Muscle layer of duodenum (tissue), 2 donors: ENCODE results near the gene ATG4B.

Experiments used
- H3K27ac ChIP-seq: one replicate; pipeline ENCODE4 v1.7.0; 2013; ENCODE audit warnings: mild to moderate bottlenecking, low read length
- H3K27me3 ChIP-seq: one replicate; pipeline ENCODE4 v1.7.0; 2013; ENCODE audit warnings: low read depth, mild to moderate bottlenecking, control low read depth, low read length
- H3K36me3 ChIP-seq, 2 donors: one replicate each; pipeline ENCODE4 v1.7.0; 2013; ENCODE audit warnings: low read length in 2 of 2, control low read depth in 1 of 2, mild to moderate bottlenecking in 1 of 2; ENCODE audit not compliant: insufficient read depth in 2 of 2, control insufficient read depth in 1 of 2
- H3K4me1 ChIP-seq, 2 donors: one replicate each; pipeline ENCODE4 v1.7.0; 2013; ENCODE audit warnings: low read length in 2 of 2, mild to moderate bottlenecking in 2 of 2, control low read depth in 1 of 2, moderate library complexity in 1 of 2; ENCODE audit not compliant: insufficient read depth in 2 of 2, control insufficient read depth in 1 of 2
- H3K4me3 ChIP-seq, 2 donors: one replicate each; pipeline ENCODE4 v1.7.0; 2013; ENCODE audit warnings: low read length in 2 of 2, low read depth in 1 of 2, mild to moderate bottlenecking in 1 of 2
- H3K9me3 ChIP-seq, 2 donors: one replicate each; pipeline ENCODE4 v1.7.0; 2013; ENCODE audit warnings: low read length in 2 of 2, control low read depth in 1 of 2, mild to moderate bottlenecking in 1 of 2; ENCODE audit not compliant: control insufficient read depth in 1 of 2
- donor health status: healthy.

The ATG4B gene

GRCh38 chr2:241686324-241686649 is 48.8 kb downstream of the ATG4B start:
- Histone ChIP-seq H3K9me3 (no peaks in the 10 kb centered on the region), H3K27ac (no peak overlapping the region), H3K27me3 (no peaks in the 10 kb centered on the region), H3K4me1 (peaks cover 5 to 20% of the 10 kb centered on the region in 2 donors), H3K36me3 (peaks cover 8 to 11% of the 10 kb centered on the region in 2 donors), H3K4me3 (peak overlapping the region; percentile 74)

DNA sequence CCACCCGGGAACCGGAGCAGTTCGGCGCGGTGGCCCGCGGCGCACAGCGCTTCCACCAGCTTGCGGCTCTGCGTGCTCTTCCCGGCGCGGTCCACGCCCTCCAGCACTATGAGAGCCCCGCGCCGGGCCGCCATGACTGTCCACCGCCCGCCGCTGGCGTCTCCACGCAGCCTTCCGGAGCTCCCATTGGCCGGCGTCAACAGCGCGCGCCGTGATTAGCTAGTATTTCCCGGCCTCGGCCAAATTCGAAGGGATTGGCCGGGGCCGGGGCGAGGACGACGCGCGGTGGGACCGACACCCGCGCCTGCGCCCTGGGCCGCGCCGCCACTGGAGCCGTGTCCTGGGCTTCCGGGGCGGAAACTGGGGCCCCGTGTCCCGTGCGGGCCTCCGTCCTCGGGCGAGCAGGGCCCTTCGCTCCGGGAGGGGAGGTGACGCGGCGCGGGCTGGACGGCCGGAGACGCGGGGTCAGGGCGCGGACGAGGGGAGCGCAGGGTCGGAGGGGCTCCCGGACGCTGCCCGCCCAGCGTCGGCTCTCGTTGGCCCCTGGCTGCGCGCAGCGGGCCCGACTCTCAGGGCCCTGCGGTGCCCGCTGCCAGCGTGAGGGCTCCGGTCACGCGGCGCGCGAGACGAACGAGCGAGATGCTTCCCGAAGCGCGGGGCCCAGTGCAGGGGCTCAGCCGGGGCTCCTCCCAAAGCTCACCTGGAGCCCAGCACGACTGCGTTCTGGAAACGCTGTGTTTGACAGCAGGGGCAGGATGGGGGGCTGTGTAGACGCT is 49.3 kb downstream of the ATG4B start, which contains the start of gene DTYMK:
Gene DTYMK (minus strand): TSS at position 166 of the 776 bp plus-strand sequence. CDS start 32 bp downstream, at position 134.
- H3K36me3 ChIP-seq, result peaks cover 12 to 15% of the 10 kb centered on the region in 2 donors
- H3K27me3 ChIP-seq, result no peaks in the 10 kb centered on the region
- H3K27ac ChIP-seq, result peak within 1 kb of the TSS; percentile 59
- no peaks in the 10 kb centered on the region for H3K9me3 ChIP-seq
- H3K4me1 ChIP-seq, result peaks cover 5 to 20% of the 10 kb centered on the region in 2 donors
- H3K4me3 ChIP-seq, result peak within 1 kb of the TSS; percentile 74

DNA sequence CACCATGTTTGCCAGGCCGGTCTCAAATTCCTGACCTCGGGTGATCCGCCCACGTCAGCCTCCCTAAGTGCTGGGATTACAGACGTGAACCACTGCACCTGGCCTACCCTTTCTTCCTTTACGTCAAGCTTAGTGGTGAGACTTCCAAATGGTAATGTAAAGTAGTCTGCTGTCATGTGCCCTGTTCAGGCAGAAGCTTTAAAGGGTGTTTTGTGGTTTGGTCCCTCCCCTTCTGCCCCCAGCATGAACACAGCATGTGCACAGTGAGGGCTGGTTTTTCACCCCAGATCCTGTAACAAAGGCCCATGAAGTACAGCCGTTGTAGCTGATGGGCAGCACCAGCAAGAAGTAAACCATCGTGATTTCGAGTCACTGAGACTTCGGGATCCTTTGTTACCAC is 51.8 kb downstream of the ATG4B start:
- no peaks in the 10 kb centered on the region for H3K9me3 ChIP-seq
- peaks cover 12 to 21% of the 10 kb centered on the region in 2 donors for H3K36me3 ChIP-seq
- no peak overlapping the region for H3K4me3 ChIP-seq
- H3K4me1 ChIP-seq, result peaks cover 5 to 20% of the 10 kb centered on the region in 2 donors
- no peak overlapping the region for H3K27ac ChIP-seq
- H3K27me3 ChIP-seq, result no peaks in the 10 kb centered on the region

- no peaks in the 10 kb centered on the region for H3K27me3 ChIP-seq
These were observed 52.8 kb downstream of the ATG4B start for GRCh38 chr2:241690202-241690717.

GRCh38 chr2:241692448-241692847 is 55.0 kb downstream of the ATG4B start:
- Histone ChIP-seq H3K27ac (no peak overlapping the region), H3K27me3 (no peaks in the 10 kb centered on the region), H3K4me1 (peaks cover 5 to 12% of the 10 kb centered on the region in 2 donors), H3K36me3 (peaks cover 15 to 25% of the 10 kb centered on the region in 2 donors), H3K9me3 (no peaks in the 10 kb centered on the region), H3K4me3 (no peak overlapping the region)

More at GRCh38 chr2:241690202-241690717, 52.8 kb downstream of the ATG4B start:
- Histone ChIP-seq H3K36me3 (peaks cover 15 to 25% of the 10 kb centered on the region in 2 donors), H3K9me3 (no peaks in the 10 kb centered on the region), H3K4me1 (peaks cover 5 to 20% of the 10 kb centered on the region in 2 donors), H3K27ac (no peak overlapping the region), H3K4me3 (no peak overlapping the region)

- no peaks in the 10 kb centered on the region for H3K27me3 ChIP-seq
- H3K4me1 ChIP-seq, result no peaks in the 10 kb centered on the region
- no peak overlapping the region for H3K27ac ChIP-seq
- H3K4me3 ChIP-seq, result no peak overlapping the region
- no peaks in the 10 kb centered on the region for H3K9me3 ChIP-seq
- H3K36me3 ChIP-seq, result peaks cover 7 to 14% of the 10 kb centered on the region in 2 donors
These were observed 58.2 kb downstream of the ATG4B start for GRCh38 chr2:241695651-241696050.

- Histone ChIP-seq H3K27me3 (no peaks in the 10 kb centered on the region), H3K4me1 (peaks cover 0 to 18% of the 10 kb centered on the region in 2 donors), H3K4me3 (peak overlapping the region; percentile 52 to 75)
These were observed 63.6 kb downstream of the ATG4B start for GRCh38 chr2:241701149-241701398.

DNA sequence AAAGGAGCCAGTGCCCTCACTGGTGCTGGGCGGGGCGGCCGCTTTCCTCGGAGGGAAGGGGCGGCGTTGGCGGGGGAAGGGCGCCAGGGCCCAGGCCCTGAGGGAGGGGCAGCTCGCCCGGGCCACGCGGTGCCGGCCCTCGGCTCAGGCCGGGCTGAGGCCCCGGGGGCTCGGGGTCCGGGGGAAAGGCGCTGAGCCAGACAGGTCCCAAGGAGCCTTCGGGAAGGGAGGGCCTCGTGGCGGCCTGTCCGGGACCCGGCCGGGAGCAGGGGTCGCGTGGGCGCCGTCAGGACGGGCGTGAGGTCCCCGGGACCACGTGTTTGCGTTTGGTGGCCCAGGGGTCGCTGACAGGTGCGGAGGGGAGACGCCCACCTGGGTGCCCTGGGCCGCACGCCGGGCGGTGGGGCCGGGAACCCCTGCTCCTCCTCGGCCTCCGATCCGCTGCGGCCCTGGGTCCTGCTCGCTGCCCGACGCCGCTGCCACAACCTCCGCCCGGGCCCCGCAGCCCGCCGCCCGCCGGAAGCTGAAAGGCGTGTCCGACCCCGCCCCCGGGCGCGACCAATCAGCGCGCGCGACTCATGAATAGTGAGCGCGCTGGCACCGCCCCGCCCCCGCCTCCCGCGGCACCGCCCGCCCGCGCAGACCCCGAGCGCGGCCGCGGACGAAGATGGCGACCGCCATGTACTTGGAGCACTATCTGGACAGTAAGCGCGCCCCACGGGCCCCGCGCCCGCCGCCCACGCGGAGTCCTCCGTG is 64.1 kb downstream of the ATG4B start, which contains the start of gene ING5:
Gene ING5 (plus strand): TSS at position 641 of the 756 bp plus-strand sequence. CDS start 27 bp downstream, at position 668.
- no peaks in the 10 kb centered on the region for H3K27me3 ChIP-seq
- peaks cover 0 to 18% of the 10 kb centered on the region in 2 donors for H3K4me1 ChIP-seq
- no peak within 1 kb of the TSS for H3K27ac ChIP-seq
- peaks cover 5 to 11% of the 10 kb centered on the region in 2 donors for H3K36me3 ChIP-seq
- H3K9me3 ChIP-seq, result no peaks in the 10 kb centered on the region
- peak within 1 kb of the TSS; percentile 66 to 84 for H3K4me3 ChIP-seq

More at GRCh38 chr2:241701149-241701398, 63.6 kb downstream of the ATG4B start:
- peaks cover 5 to 6% of the 10 kb centered on the region in 2 donors for H3K36me3 ChIP-seq
- no peak overlapping the region for H3K27ac ChIP-seq
- H3K9me3 ChIP-seq, result no peaks in the 10 kb centered on the region

GRCh38 chr2:241702155-241703031 is 64.9 kb downstream of the ATG4B start:
- no peaks in the 10 kb centered on the region for H3K27me3 ChIP-seq
- peaks cover 6 to 19% of the 10 kb centered on the region in 2 donors for H3K36me3 ChIP-seq
- H3K4me3 ChIP-seq, result peak overlapping the region; percentile 66 to 84
- H3K4me1 ChIP-seq, result peaks cover 0 to 18% of the 10 kb centered on the region in 2 donors
- H3K27ac ChIP-seq, result no peak overlapping the region
- no peaks in the 10 kb centered on the region for H3K9me3 ChIP-seq

GRCh38 chr2:241703032-241703604 is 65.6 kb downstream of the ATG4B start:
- Histone ChIP-seq H3K9me3 (no peaks in the 10 kb centered on the region), H3K27me3 (no peaks in the 10 kb centered on the region), H3K4me3 (peak overlapping the region; percentile 66 to 84), H3K27ac (no peak overlapping the region), H3K36me3 (peaks cover 10 to 24% of the 10 kb centered on the region in 2 donors), H3K4me1 (peaks cover 0 to 18% of the 10 kb centered on the region in 2 donors)
